ENCODE data around the gene PTPRG.
"Not testable (repeated sequence)": the region's sequence is repeated elsewhere in the genome, so short reads cannot be mapped to it uniquely, and the experiment has no call there.

The PTPRG gene

GRCh38 chr3:61561374-61562041 lies at the start of gene PTPRG:
Gene PTPRG (plus strand): TSS chr3:61561571. CDS start chr3:61562288, 717 bp downstream.
- peak; percentile 35 to 91 (median 72) for DNase-seq

GRCh38 chr3:61518590-61518989 lies 42.8 kb upstream of the PTPRG start:
- DNase-seq: no peak

GRCh38 chr3:61520966-61521628 lies 40.3 kb upstream of the PTPRG start:
- DNase-seq: no peak

- no peak for DNase-seq
These were observed 39.3 kb upstream of the PTPRG start for GRCh38 chr3:61522060-61522459.

GRCh38 chr3:61522626-61523025 lies 38.7 kb upstream of the PTPRG start:
- no peak for DNase-seq

GRCh38 chr3:61524933-61525332 lies 36.4 kb upstream of the PTPRG start:
- DNase-seq: no peak

GRCh38 chr3:61526308-61526707 lies 35.1 kb upstream of the PTPRG start:
- no peak for DNase-seq

GRCh38 chr3:61527011-61527410 lies 34.4 kb upstream of the PTPRG start:
- no peak for DNase-seq

GRCh38 chr3:61530355-61530754 lies 31.0 kb upstream of the PTPRG start:
- DNase-seq: peak in 8 of 58 donors; percentile 0 to 29 (median 7)

- DNase-seq: no peak
These were observed 29.8 kb upstream of the PTPRG start for GRCh38 chr3:61531528-61531927.

GRCh38 chr3:61532739-61533500 lies 28.5 kb upstream of the PTPRG start:
- DNase-seq: no peak

GRCh38 chr3:61535826-61536225 lies 25.5 kb upstream of the PTPRG start:
- DNase-seq: no peak

- DNase-seq: no peak
These were observed 24.0 kb upstream of the PTPRG start for GRCh38 chr3:61537366-61537765.

GRCh38 chr3:61538486-61538885 lies 22.9 kb upstream of the PTPRG start:
- no peak for DNase-seq

GRCh38 chr3:61541694-61542093 lies 19.7 kb upstream of the PTPRG start:
- DNase-seq: no peak

GRCh38 chr3:61545716-61546115 lies 15.7 kb upstream of the PTPRG start:
- no peak for DNase-seq

- DNase-seq: no peak
These were observed 13.7 kb upstream of the PTPRG start for GRCh38 chr3:61547625-61548024.

GRCh38 chr3:61552704-61553103 lies 8.7 kb upstream of the PTPRG start:
- DNase-seq: not testable (repeated sequence)

- peak in 1 of 58 donors; percentile 4 for DNase-seq
These were observed 2.1 kb upstream of the PTPRG start for GRCh38 chr3:61559136-61559731.

GRCh38 chr3:61560517-61561373 lies 626 bp upstream of the PTPRG start:
- DNase-seq: peak in 53 of 58 donors; percentile 7 to 83 (median 42)

All from anterior cingulate cortex (tissue), 58 donors.